ENCODE data around the gene PRSS12.

GRCh38 chr4:118286685-118287084 lies 66.1 kb downstream of the PRSS12 start:
- TF ChIP-seq POLR2A (IDR thresholded peaks at IDR 0.05) (no peak), CTCF (IDR thresholded peaks at IDR 0.05) (no peak), EP300 (IDR thresholded peaks at IDR 0.05) (no peak), POLR2AphosphoS5 (IDR thresholded peaks at IDR 0.05) (no peak)

Data from stomach (tissue), 4 donors.